ENCODE measurements around the gene LCNL1.
"Not testable (repeated sequence)": the region's sequence is repeated elsewhere in the genome, so short reads cannot be mapped to it uniquely, and the experiment has no call there.

The LCNL1 gene

GRCh38 chr9:136995362-136995761, 12.6 kb downstream of the LCNL1 start:
- no peak for DNase-seq

GRCh38 chr9:136995772-136996311, 13.0 kb downstream of the LCNL1 start:
- peak; percentile 18 for DNase-seq

GRCh38 chr9:136996361-136997292, 13.8 kb downstream of the LCNL1 start, which contains the start of gene CLIC3:
Gene CLIC3 (minus strand): TSS chr9:136996568. CDS start chr9:136996543, 25 bp downstream.
- peak; percentile 38 for DNase-seq

GRCh38 chr9:136997371-136997770, 14.6 kb downstream of the LCNL1 start:
- no peak for DNase-seq

- DNase-seq = no peak
Observed at GRCh38 chr9:136997830-136998234, 15.0 kb downstream of the LCNL1 start.

- no peak for DNase-seq
Observed at GRCh38 chr9:137000177-137000930, 17.6 kb downstream of the LCNL1 start.

GRCh38 chr9:137001857-137002645, 19.3 kb downstream of the LCNL1 start:
- no peak for DNase-seq

GRCh38 chr9:137002646-137003041, 19.9 kb downstream of the LCNL1 start:
- DNase-seq = no peak

GRCh38 chr9:137004285-137004684, 21.5 kb downstream of the LCNL1 start:
- not testable (repeated sequence) for DNase-seq

GRCh38 chr9:137006116-137007003, 23.6 kb downstream of the LCNL1 start:
- no peak for DNase-seq

- DNase-seq = no peak
Observed at GRCh38 chr9:137007108-137007815, 24.5 kb downstream of the LCNL1 start.

GRCh38 chr9:137007816-137008270, 25.1 kb downstream of the LCNL1 start:
- DNase-seq = no peak

- no peak for DNase-seq
Observed at GRCh38 chr9:137008312-137008711, 25.5 kb downstream of the LCNL1 start.

- no peak for DNase-seq
Observed at GRCh38 chr9:137009217-137009616, 26.4 kb downstream of the LCNL1 start.

GRCh38 chr9:137009938-137010732, 27.3 kb downstream of the LCNL1 start:
- no peak for DNase-seq

GRCh38 chr9:137011156-137011555, 28.4 kb downstream of the LCNL1 start:
- DNase-seq = no peak

- no peak for DNase-seq
Observed at GRCh38 chr9:137011907-137012675, 29.3 kb downstream of the LCNL1 start.

GRCh38 chr9:137012694-137013570, 30.1 kb downstream of the LCNL1 start:
- DNase-seq = no peak
